HCT116 (cell line): ENCODE results near the gene MYO7A. TPM values are rescaled to one million over a fixed set of nuclear protein-coding genes. Genes with fewer than 3 reads are reported as not detected.
A peak's percentile ranks its signal among the peaks of the same experiment; 100 is the strongest.

ENCODE experiments used
- ATAC-seq: fragments of 200-7000 bp; cut with Tn5 transposase; 2 replicates; pipeline ENCODE4 v1.9.1; 2020; ENCODE audit warnings: mild to moderate bottlenecking, moderate library complexity
- BruUV-seq: library from RNA; stranded (reverse); fragments of 400-500 nt; replicated peaks from 2 replicates; lab custom pipeline; 2021; lab: Mats Ljungman, UMichigan
- CTCF ChIA-PET: fragments of 300-600 bp; sonication (Branson Sonifier 250); formaldehyde crosslinking; loops from one replicate; lab custom pipeline; 2021; ENCODE audit warnings: antibody characterized with exemption; lab: Charles Lee
- POLR2A ChIA-PET: fragments of 300-600, 350-600 bp; sonication (Branson Sonifier 250); formaldehyde crosslinking; loops from one replicate; lab custom pipeline; 2021; ENCODE audit warnings: antibody characterized with exemption; lab: Charles Lee
- RAD21 ChIA-PET, 2 experiments: fragments of 300-600 bp; sonication (Branson Sonifier 250); formaldehyde crosslinking; loops; one replicate each; lab custom pipeline; 2023; ENCODE audit warnings: low total read pairs in 2 of 2; ENCODE audit not compliant: uncharacterized antibody in 2 of 2, unreplicated experiment in 2 of 2, low non-redundant PET in 1 of 2; lab: Charles Lee
- DNase-seq: peaks from one replicate; pipeline ENCODE4 v3.0.0-alpha.2; 2010; ENCODE audit warnings: low read depth, low spot score
- H2AFZ ChIP-seq: fragments of 200-600 bp; shearing (Covaris generic), sonication (generic); 2 replicates; pipeline ENCODE4 v1.6.1; 2017; ENCODE audit warnings: low read depth, mixed run types, mixed read lengths, antibody characterized with exemption, low read length; ENCODE audit not compliant: poor library complexity, severe bottlenecking
- H3K27ac ChIP-seq: 2 replicates; pipeline ENCODE4 v1.5.1; 2012; ENCODE audit warnings: low read depth, low read length
- H3K27me3 ChIP-seq: fragments of 200-600 bp; sonication (generic); 2 replicates; pipeline ENCODE4 v1.6.1; 2016; ENCODE audit warnings: mixed run types, low read length, mixed read lengths; ENCODE audit not compliant: insufficient read depth
- H3K36me3 ChIP-seq, 2 experiments: fragments of 200-500 bp in 1 of 2; fragments of 200-600 bp in 1 of 2; sonication (Bioruptor generic) in 1 of 2; sonication (generic) in 1 of 2; 2 replicates each; pipeline versions ENCODE4 v1.5.1 to v1.6.1; 2014 to 2016; ENCODE audit warnings: low read length in 2 of 2, inconsistent platforms in 1 of 2, mixed read lengths in 1 of 2, mixed run types in 1 of 2; ENCODE audit not compliant: insufficient read depth in 2 of 2, control insufficient read depth in 1 of 2
- H3K4me1 ChIP-seq, 2 experiments: fragments of 200-600 bp in 1 of 2; sonication (generic) in 1 of 2; 2 replicates each; pipeline versions ENCODE4 v1.5.1 to v1.6.1; 2012 to 2017; ENCODE audit warnings: low read length in 2 of 2, inconsistent platforms in 1 of 2, mild to moderate bottlenecking in 1 of 2, mixed read lengths in 1 of 2, mixed run types in 1 of 2, moderate library complexity in 1 of 2; ENCODE audit not compliant: insufficient read depth in 2 of 2, control insufficient read depth in 1 of 2
- H3K4me2 ChIP-seq: fragments of 200-600 bp; sonication (generic); 2 replicates; pipeline ENCODE4 v1.6.1; 2017; ENCODE audit warnings: mixed run types, low read length, mixed read lengths
- H3K4me3 ChIP-seq, 2 experiments: fragments of 200-600 bp in 1 of 2; sonication (generic) in 1 of 2; replicated peaks in 1 of 2; 2 replicates each; pipeline ENCODE4 v1.5.1; 2011 to 2016; ENCODE audit warnings: low read length in 2 of 2, control low read depth in 1 of 2, low read depth in 1 of 2, mild to moderate bottlenecking in 1 of 2, mixed read lengths in 1 of 2, mixed run types in 1 of 2
- H3K79me2 ChIP-seq: fragments of 200-600 bp; sonication (generic); 2 replicates; pipeline ENCODE4 v1.6.1; 2017; ENCODE audit warnings: mild to moderate bottlenecking, mixed run types, low read length, moderate library complexity, mixed read lengths; ENCODE audit not compliant: insufficient read depth
- H3K9ac ChIP-seq: fragments of 200-600 bp; sonication (generic); 2 replicates; pipeline ENCODE4 v1.6.1; 2016; ENCODE audit warnings: low read length, mixed read lengths
- H3K9me2 ChIP-seq: fragments of 200-600 bp; sonication (generic), shearing (Covaris generic); 2 replicates; pipeline ENCODE4 v1.6.1; 2017; ENCODE audit warnings: mixed run types, mild to moderate bottlenecking, moderate library complexity; ENCODE audit not compliant: insufficient read depth
- H3K9me3 ChIP-seq, 2 experiments: fragments of 200-500 bp in 1 of 2; fragments of 200-600 bp in 1 of 2; sonication (Bioruptor generic) in 1 of 2; sonication (generic) in 1 of 2; 2 replicates each; pipeline ENCODE4 v1.6.1; 2014 to 2017; ENCODE audit warnings: low read length in 2 of 2, mixed read lengths in 2 of 2, inconsistent platforms in 1 of 2, low read depth in 1 of 2, mild to moderate bottlenecking in 1 of 2, mixed run types in 1 of 2, moderate library complexity in 1 of 2; ENCODE audit not compliant: control insufficient read depth in 1 of 2, insufficient read depth in 1 of 2
- H4K20me1 ChIP-seq: fragments of 200-600 bp; sonication (generic), shearing (Covaris generic); 2 replicates; pipeline ENCODE4 v1.6.1; 2017; ENCODE audit warnings: mixed run types, mild to moderate bottlenecking, moderate library complexity; ENCODE audit not compliant: insufficient read depth
- CBX3 ChIP-seq: IDR thresholded peaks from 2 replicates; pipeline ENCODE4 v1.6.1; 2012; ENCODE audit warnings: low read depth
- CEBPB ChIP-seq: IDR thresholded peaks from 2 replicates; pipeline ENCODE4 v1.6.1; 2012; ENCODE audit warnings: low read depth
- EGR1 ChIP-seq: IDR thresholded peaks from 2 replicates; pipeline ENCODE4 v1.6.1; 2012; ENCODE audit warnings: low read depth
- ELF1 ChIP-seq: IDR thresholded peaks from 2 replicates; pipeline ENCODE4 v1.6.1; 2012; ENCODE audit warnings: low read depth, borderline replicate concordance
- EZH2 ChIP-seq: fragments of 200-600 bp; sonication (generic); IDR thresholded peaks from 2 replicates; pipeline ENCODE4 v1.6.1; 2017; ENCODE audit warnings: antibody characterized with exemption, mixed run types
- FOSL1 ChIP-seq: IDR thresholded peaks from 2 replicates; pipeline ENCODE4 v1.6.1; 2012; ENCODE audit warnings: low read depth
- JUND ChIP-seq: IDR thresholded peaks from 2 replicates; pipeline ENCODE4 v1.6.1; 2012
- MAX ChIP-seq: IDR thresholded peaks from 2 replicates; pipeline ENCODE4 v1.6.1; 2012
- POLR2A ChIP-seq: IDR thresholded peaks from 2 replicates; pipeline ENCODE4 v1.7.0; 2011; ENCODE audit warnings: borderline replicate concordance; ENCODE audit not compliant: insufficient read depth, insufficient read length; ENCODE audit errors: extremely low read depth
- POLR2AphosphoS5 ChIP-seq: IDR thresholded peaks from 2 replicates; pipeline ENCODE4 v1.6.1; 2011; ENCODE audit warnings: mild to moderate bottlenecking, low read depth, low read length, moderate library complexity
- REST ChIP-seq: IDR thresholded peaks from 2 replicates; pipeline ENCODE4 v1.6.1; 2012; ENCODE audit warnings: low read depth
- SP1 ChIP-seq: IDR thresholded peaks from 2 replicates; pipeline ENCODE4 v1.6.1; 2012; ENCODE audit warnings: low read depth
- TCF7L2 ChIP-seq: IDR thresholded peaks from 2 replicates; pipeline ENCODE4 v1.7.0; 2011; ENCODE audit warnings: borderline replicate concordance, inconsistent platforms; ENCODE audit not compliant: insufficient read depth, insufficient read length; ENCODE audit errors: extremely low read depth
- ZBTB33 ChIP-seq: IDR thresholded peaks from 2 replicates; pipeline ENCODE4 v1.6.1; 2011; ENCODE audit warnings: mild to moderate bottlenecking, low read length, moderate library complexity; ENCODE audit not compliant: insufficient replicate concordance; ENCODE audit errors: extremely low read depth
- ZFX ChIP-seq: fragments of 450-650 bp; IDR thresholded peaks from 2 replicates; pipeline ENCODE4 v1.6.1; 2017
- ZNF274 ChIP-seq: fragments of 200-500 bp; sonication (Bioruptor generic); IDR thresholded peaks from 2 replicates; pipeline ENCODE4 v1.6.1; 2014; ENCODE audit warnings: mild to moderate bottlenecking, low read depth, low read length, inconsistent platforms
- intact Hi-C: fragments of 100-400 bp; cut with micrococcal nuclease; formaldehyde crosslinking; loops from 2 replicates; pipeline ENCODE4 v1.10.0; 2022
- total RNA-seq: library from RNA; stranded (reverse); gene quantifications from one replicate; pipeline ENCODE4 v1.2.1, GENCODE V29; 2021; ENCODE audit not compliant: unreplicated experiment

The MYO7A gene
- total RNA-seq, 1 experiment from 2014 or later = 1.8 TPM

- Histone ChIP-seq H3K4me3 (no peak overlapping the region), H3K9me2 (no peaks in the 10 kb centered on the region), H3K4me2 (peak overlapping the region; percentile 6; the same call in 1 of the 2 replicates), H3K27ac (no peak overlapping the region), H4K20me1 (no peaks in the 10 kb centered on the region), H3K27me3 (no peaks in the 10 kb centered on the region), H3K4me1 (peaks cover 0 to 24% of the 10 kb centered on the region in 2 experiments; a peak in 2 of 4 replicates), H3K79me2 (no peaks in the 10 kb centered on the region), H3K36me3 (no peaks in the 10 kb centered on the region), H3K9me3 (no peaks in the 10 kb centered on the region), H2AFZ (peak overlapping the region; percentile 80), H3K9ac (no peak overlapping the region)
- TF ChIP-seq EZH2 (no peak), REST (no peak), FOSL1 (peak; percentile 51; the same call in 1 of the 2 replicates), MAX (no peak), CEBPB (no peak), CBX3 (no peak), ZBTB33 (no peak), POLR2AphosphoS5 (no peak), ELF1 (no peak), ZFX (no peak), ZNF274 (no peak), JUND (peak; percentile 47; the same call in 1 of the 2 replicates), POLR2A (no peak), EGR1 (no peak), TCF7L2 (no peak), SP1 (peak; percentile 33; the same call in 1 of the 2 replicates)
- RAD21 ChIA-PET = no interaction called here
- intact Hi-C loops = no loop called here
- POLR2A ChIA-PET = no interaction called here
- ATAC-seq (no peak), DNase-seq (peak; percentile 27)
- CTCF ChIA-PET = interaction anchor here (1.2 kb wide), 1 partner anchor 299 kb away, joined by 3 read pairs; no protein-coding TSS in a partner anchor
- no TSS peak for BruUV-seq
Measured at GRCh38 chr11:77249427-77249826, 121.4 kb downstream of the MYO7A start.
